GM12875 (cell line): ENCODE measurements around the gene POLL.

Source experiments
- H3K4me3 ChIP-seq: one replicate; pipeline ENCODE4 v1.5.1; 2011; ENCODE audit warnings: low read depth, low read length, control low read depth
- TF ChIP-seq, protein P1 (sequence below): IDR thresholded peaks from 2 replicates; pipeline ENCODE4 v1.5.1; 2011; ENCODE audit warnings: low read depth, mild to moderate bottlenecking, control low read depth, inconsistent platforms, low read length, moderate library complexity, borderline replicate concordance; ENCODE audit not compliant: insufficient read depth

The POLL gene

DNA sequence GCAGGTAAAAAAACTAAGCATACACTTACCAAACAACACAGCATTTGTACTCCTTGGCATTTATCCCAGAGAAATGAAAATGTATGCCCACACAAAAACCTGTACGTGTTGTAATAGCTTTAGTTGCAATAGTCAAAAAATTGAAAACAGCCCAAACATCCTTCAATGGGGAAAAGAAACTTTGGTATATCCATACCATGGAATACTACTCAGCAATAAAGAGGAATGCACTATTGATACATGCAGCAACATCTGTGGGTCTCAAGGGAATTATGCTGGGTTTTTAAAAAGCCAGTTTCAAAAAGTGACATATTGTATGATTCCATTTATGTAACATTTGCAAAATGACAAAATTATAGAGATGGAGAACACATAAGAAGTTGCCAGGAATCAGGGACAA, 35.5 kb upstream of the POLL start:
- TF ChIP-seq, protein P1, sequence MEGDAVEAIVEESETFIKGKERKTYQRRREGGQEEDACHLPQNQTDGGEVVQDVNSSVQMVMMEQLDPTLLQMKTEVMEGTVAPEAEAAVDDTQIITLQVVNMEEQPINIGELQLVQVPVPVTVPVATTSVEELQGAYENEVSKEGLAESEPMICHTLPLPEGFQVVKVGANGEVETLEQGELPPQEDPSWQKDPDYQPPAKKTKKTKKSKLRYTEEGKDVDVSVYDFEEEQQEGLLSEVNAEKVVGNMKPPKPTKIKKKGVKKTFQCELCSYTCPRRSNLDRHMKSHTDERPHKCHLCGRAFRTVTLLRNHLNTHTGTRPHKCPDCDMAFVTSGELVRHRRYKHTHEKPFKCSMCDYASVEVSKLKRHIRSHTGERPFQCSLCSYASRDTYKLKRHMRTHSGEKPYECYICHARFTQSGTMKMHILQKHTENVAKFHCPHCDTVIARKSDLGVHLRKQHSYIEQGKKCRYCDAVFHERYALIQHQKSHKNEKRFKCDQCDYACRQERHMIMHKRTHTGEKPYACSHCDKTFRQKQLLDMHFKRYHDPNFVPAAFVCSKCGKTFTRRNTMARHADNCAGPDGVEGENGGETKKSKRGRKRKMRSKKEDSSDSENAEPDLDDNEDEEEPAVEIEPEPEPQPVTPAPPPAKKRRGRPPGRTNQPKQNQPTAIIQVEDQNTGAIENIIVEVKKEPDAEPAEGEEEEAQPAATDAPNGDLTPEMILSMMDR = no peak
- H3K4me3 ChIP-seq = no peak overlapping the region

DNA sequence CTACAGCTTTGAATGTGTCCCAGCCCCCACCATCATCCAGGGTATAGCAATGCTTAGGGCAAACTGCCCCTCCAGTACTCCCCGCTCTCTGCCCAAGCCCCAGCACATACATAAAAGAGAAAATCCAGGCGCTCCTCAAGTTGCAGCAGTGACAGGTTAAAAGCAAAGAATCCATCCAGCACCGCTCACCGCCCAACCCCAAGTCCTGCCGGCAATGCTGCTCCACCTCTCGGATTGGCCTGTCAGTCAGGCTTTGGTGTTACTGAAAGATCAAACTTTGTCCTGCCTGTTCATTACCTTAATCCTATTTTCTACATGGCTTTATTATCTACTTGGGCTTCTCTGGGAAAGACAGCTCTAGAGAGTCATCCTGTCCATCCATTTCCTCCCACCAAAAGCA, 31.9 kb upstream of the POLL start:
- TF ChIP-seq, protein P1 = no peak
- H3K4me3 ChIP-seq = no peak overlapping the region

DNA sequence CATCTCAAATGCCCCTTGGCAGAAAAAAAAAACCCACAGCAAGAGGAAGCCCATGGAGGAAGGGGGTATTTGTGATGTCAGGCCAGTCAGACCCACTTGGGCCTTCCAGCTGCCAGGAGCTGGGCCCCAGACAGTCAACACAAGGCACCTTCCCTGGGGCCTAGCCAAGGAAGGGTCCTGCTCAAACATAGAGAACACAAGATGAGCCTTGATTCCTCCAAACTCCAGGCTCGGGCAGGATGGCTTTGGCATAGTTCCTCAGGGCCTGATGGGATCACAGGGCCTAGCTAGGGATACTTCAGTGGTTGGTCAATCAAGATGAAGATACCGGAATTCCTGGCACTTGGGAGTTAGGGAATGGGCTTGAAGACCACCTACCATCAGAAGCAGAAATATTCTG, 30.8 kb upstream of the POLL start:
- H3K4me3 ChIP-seq = no peak overlapping the region
- TF ChIP-seq, protein P1 = no peak

DNA sequence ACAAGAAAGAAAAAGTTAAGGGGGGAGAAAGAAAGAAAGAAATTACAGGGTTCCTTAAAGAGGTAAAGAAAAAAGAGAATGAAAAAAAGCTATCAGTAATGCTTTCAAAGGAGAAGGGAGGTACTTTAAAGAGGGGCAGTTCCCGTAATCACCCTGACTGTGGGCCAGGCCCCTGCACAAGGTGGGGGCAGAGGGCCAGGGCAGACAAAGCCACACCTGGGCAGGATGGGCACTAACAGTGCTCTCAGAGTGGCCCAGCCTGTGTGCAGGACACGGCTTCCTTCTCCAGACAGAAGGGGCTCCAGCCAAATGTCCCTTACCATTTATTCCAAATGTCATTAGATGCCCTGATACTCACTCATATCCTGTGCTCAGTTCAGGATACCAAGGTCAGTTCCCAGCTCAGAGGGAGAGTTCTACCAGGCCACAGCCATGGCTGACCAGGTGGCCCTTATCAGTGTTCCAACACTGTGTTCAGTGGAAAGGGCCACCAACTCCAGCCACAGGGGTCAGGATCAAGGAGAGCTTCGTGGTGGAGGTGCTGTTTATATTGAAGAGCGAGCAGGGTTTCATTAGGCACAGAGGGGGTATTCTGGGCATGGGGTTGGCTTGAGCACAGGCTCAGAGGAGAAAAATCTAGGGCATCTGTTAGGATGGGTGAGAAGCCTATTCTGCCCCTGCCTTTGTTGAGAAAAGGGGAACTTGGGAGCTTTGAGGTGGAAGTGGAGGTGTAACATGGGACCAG, 29.9 kb upstream of the POLL start:
- TF ChIP-seq, protein P1 = no peak
- no peak overlapping the region for H3K4me3 ChIP-seq

DNA sequence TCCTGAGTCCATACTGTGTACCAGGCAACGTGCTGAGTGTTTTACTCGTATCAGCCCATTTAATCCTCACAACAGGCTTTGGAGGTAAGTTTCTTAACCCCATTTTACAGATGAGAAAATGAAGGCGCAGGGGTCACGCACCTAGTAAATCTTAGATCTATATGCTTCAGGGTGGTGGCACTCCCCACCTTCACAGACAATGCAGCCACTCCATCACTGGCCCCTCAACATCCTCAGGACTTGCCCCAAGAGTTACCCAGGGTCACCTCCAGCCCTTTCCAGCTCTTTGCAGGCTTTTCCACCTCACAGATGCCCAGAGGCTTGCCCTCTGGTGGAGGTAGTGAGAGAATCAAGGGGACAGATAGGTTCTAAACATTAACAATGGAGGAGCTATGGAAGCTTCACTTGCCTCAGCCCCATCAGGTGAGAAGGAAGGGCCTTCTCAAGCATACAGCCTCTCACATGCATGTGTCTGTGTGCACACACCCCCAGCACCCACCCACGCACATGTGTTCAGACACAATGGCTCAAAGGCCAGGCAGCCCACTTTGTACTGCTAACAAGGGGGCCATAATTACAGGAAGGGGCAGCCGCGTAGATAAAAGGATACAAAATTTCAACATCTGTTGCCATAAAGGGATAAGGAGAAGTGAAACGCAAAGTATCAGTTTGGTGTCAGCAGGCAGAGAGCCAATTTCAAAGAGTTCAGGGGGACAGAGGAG, 29.2 kb upstream of the POLL start:
- no peak overlapping the region for H3K4me3 ChIP-seq
- TF ChIP-seq, protein P1 = peak; percentile 7; the same call in 1 of the 2 replicates

DNA sequence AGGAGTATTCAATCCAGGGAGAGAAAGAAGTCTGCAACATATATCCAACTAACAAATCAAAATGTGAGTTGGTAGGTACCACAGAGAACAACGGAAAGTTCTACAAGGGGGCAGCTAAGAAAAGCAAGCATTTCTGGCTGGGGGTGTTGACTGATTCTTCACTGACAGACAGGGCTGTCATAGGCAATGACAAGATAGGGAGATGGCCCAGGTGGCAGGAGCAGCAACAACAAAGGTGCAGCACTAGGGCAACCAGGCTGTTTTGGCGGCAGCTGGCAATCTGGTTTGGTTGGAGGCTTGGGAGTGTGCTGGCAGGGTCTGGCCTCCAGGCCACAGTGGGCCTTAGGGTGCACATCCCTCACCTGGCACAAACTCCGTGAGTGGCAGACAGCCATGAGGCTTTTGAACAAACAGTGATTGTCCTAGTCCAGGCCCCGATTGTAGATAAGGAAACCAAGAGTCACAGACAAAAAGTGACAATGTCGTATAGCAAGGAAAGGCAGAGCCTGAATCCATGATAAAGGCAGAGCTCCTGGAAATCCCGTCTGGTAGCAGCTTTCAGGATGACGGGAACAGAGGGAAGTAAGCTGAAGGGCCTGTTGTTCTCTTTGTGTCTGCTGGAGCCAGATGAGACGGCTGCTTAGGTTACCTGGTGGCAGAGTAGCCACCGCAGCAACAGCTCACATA, 28.5 kb upstream of the POLL start:
- TF ChIP-seq, protein P1 = no peak

More for the DNA sequence above, 28.5 kb upstream of the POLL start:
- H3K4me3 ChIP-seq = no peak overlapping the region
